ENCODE data around the gene PTH1R.

DNA sequence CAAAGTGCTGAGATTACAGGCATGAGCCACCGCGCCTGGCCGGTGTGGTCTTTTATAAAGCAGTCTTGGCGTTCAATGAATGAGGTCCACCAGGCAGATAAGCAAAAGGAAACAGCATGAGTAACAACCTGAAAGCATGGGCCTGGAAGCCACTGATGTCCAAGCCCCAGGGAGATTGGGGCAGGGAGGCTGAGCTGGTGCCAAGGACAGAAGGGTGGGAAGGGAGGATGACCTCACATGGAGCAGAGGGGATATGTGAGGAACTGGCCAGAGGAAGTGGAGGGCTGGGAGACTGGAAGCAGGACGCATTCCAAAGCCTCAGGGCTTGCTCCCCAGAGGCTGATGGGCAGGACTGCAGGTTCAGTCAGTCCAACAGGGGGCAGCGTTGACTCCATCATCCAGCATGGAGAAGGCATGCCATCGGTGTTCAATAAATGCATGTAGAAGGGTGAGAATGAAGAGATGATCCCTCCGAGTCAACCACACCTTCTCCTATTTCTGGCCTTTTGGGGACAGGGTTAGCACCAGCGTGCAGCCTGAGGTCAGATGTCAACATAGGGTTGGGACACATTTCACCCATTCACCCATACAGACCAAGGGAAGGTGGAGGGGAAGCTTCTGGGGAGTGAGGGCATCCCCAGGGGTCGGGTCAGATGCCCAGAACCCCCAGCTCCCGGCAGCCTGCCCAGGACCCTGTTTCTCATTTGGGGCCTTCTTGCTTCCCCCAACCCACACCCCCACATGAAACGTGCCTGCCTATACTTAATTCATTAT, 29.1 kb upstream of the PTH1R start:
- TF ChIP-seq EZH2 (IDR thresholded peaks at IDR 0.05; ENCODE audit: insufficient read depth, poor library complexity, severe bottlenecking) (no peak), EZH2phosphoT487 (IDR thresholded peaks at IDR 0.05; ENCODE audit: insufficient read depth, low read depth) (no peak)
